DMS 273 treated with DMSO at 0.1 percent for 48 hours (cell line): Measurements from ENCODE around the gene DCAF5.
"Not testable (repeated sequence)": the region's sequence is repeated elsewhere in the genome, so short reads cannot be mapped to it uniquely, and the experiment has no call there.

Source experiments
- DNase-seq: peaks from one replicate; lab custom pipeline; 2025; lab: John Stamatoyannopoulos, UW

DCAF5 gene

GRCh38 chr14:69152902-69153151 lies at the start of gene DCAF5:
Gene DCAF5, minus strand, starts transcription at chr14:69153119. Its CDS starts 141 bp downstream, at chr14:69152978.
- DNase-seq: no peak

GRCh38 chr14:69199786-69200185 lies 46.9 kb upstream of the DCAF5 start:
- DNase-seq: no peak

- DNase-seq: no peak
Observed at GRCh38 chr14:69193721-69194120, 40.8 kb upstream of the DCAF5 start.

GRCh38 chr14:69191340-69192111 lies 38.6 kb upstream of the DCAF5 start, which contains the start of gene EXD2:
Gene EXD2, plus strand, starts transcription at chr14:69191498. Its CDS starts 17,973 bp downstream, at chr14:69209471.
- peak; percentile 78 for DNase-seq

GRCh38 chr14:69190191-69190590 lies 37.3 kb upstream of the DCAF5 start:
- no peak for DNase-seq

- no peak for DNase-seq
Observed at GRCh38 chr14:69183735-69184134, 30.8 kb upstream of the DCAF5 start.

GRCh38 chr14:69182580-69182979 lies 29.7 kb upstream of the DCAF5 start:
- not testable (repeated sequence) for DNase-seq

GRCh38 chr14:69181491-69181890 lies 28.6 kb upstream of the DCAF5 start:
- DNase-seq: no peak

GRCh38 chr14:69175130-69175529 lies 22.2 kb upstream of the DCAF5 start:
- no peak for DNase-seq

GRCh38 chr14:69171569-69171968 lies 18.6 kb upstream of the DCAF5 start:
- no peak for DNase-seq

GRCh38 chr14:69170839-69171238 lies 17.9 kb upstream of the DCAF5 start:
- DNase-seq: no peak

GRCh38 chr14:69165787-69166186 lies 12.9 kb upstream of the DCAF5 start:
- not testable (repeated sequence) for DNase-seq

GRCh38 chr14:69161590-69161989 lies 8.7 kb upstream of the DCAF5 start:
- no peak for DNase-seq

GRCh38 chr14:69156224-69156623 lies 3.3 kb upstream of the DCAF5 start:
- no peak for DNase-seq

- peak; percentile 22 for DNase-seq
Observed at GRCh38 chr14:69154779-69155178, 1.9 kb upstream of the DCAF5 start.

GRCh38 chr14:69153873-69154270 lies 953 bp upstream of the DCAF5 start:
- DNase-seq: no peak

GRCh38 chr14:69153152-69153872 lies 393 bp upstream of the DCAF5 start:
- peak; percentile 75 for DNase-seq

GRCh38 chr14:69152181-69152901 lies 578 bp downstream of the DCAF5 start:
- DNase-seq: no peak

GRCh38 chr14:69151458-69152180 lies 1.3 kb downstream of the DCAF5 start:
- DNase-seq: peak; percentile 56

- DNase-seq: no peak
Observed at GRCh38 chr14:69149461-69150244, 3.3 kb downstream of the DCAF5 start.

GRCh38 chr14:69142101-69142500 lies 10.8 kb downstream of the DCAF5 start:
- no peak for DNase-seq
